ENCODE data around the gene KMT2C.
A peak's percentile ranks its signal among the peaks of the same experiment; 100 is the strongest.
"Not testable (repeated sequence)": the region's sequence is repeated elsewhere in the genome, so short reads cannot be mapped to it uniquely, and the experiment has no call there.

The KMT2C gene

GRCh38 chr7:152335900-152336571, 99.8 kb downstream of the KMT2C start:
- no peak for ATAC-seq
- H3K9me3 Mint-ChIP-seq: no peaks in the 10 kb centered on the region
- peaks cover 73% of the 10 kb centered on the region for H3K4me1 Mint-ChIP-seq
- no peaks in the 10 kb centered on the region for H3K36me3 Mint-ChIP-seq
- no peaks in the 10 kb centered on the region for H3K27me3 Mint-ChIP-seq
- peak overlapping the region; percentile 46 for H3K27ac Mint-ChIP-seq
- H3K4me3 Mint-ChIP-seq: no peak overlapping the region

GRCh38 chr7:152333134-152333533, 102.7 kb downstream of the KMT2C start:
- Mint-ChIP-seq H3K9me3 (no peaks in the 10 kb centered on the region), H3K4me1 (peaks cover 66% of the 10 kb centered on the region), H3K27me3 (no peaks in the 10 kb centered on the region), H3K27ac (no peak overlapping the region), H3K4me3 (no peak overlapping the region), H3K36me3 (peaks cover 23% of the 10 kb centered on the region)
- ATAC-seq: no peak

- peaks cover 43% of the 10 kb centered on the region for H3K4me1 Mint-ChIP-seq
- no peak overlapping the region for H3K27ac Mint-ChIP-seq
- no peaks in the 10 kb centered on the region for H3K9me3 Mint-ChIP-seq
- peaks cover 25% of the 10 kb centered on the region for H3K36me3 Mint-ChIP-seq
- ATAC-seq: no peak
- no peak overlapping the region for H3K4me3 Mint-ChIP-seq
- no peaks in the 10 kb centered on the region for H3K27me3 Mint-ChIP-seq
These were observed 105.0 kb downstream of the KMT2C start for GRCh38 chr7:152330827-152331226.

- no peaks in the 10 kb centered on the region for H3K9me3 Mint-ChIP-seq
- no peak overlapping the region for H3K4me3 Mint-ChIP-seq
- H3K27me3 Mint-ChIP-seq: no peaks in the 10 kb centered on the region
- peaks cover 25% of the 10 kb centered on the region for H3K36me3 Mint-ChIP-seq
- H3K4me1 Mint-ChIP-seq: peaks cover 33% of the 10 kb centered on the region
- ATAC-seq: no peak
- peak overlapping the region; percentile 20 for H3K27ac Mint-ChIP-seq
These were observed 106.3 kb downstream of the KMT2C start for GRCh38 chr7:152329469-152329868.

- H3K27ac Mint-ChIP-seq: no peak overlapping the region
These were observed 107.6 kb downstream of the KMT2C start for GRCh38 chr7:152328234-152328633.

GRCh38 chr7:152315845-152316244, 120.0 kb downstream of the KMT2C start:
- H3K9me3 Mint-ChIP-seq: no peaks in the 10 kb centered on the region
- H3K27ac Mint-ChIP-seq: no peak overlapping the region
- no peak for ATAC-seq
- peaks cover 37% of the 10 kb centered on the region for H3K4me1 Mint-ChIP-seq
- peaks cover 25% of the 10 kb centered on the region for H3K36me3 Mint-ChIP-seq
- H3K4me3 Mint-ChIP-seq: no peak overlapping the region
- H3K27me3 Mint-ChIP-seq: no peaks in the 10 kb centered on the region

More at GRCh38 chr7:152328234-152328633, 107.6 kb downstream of the KMT2C start:
- no peaks in the 10 kb centered on the region for H3K27me3 Mint-ChIP-seq
- no peaks in the 10 kb centered on the region for H3K9me3 Mint-ChIP-seq
- no peak for ATAC-seq
- H3K4me1 Mint-ChIP-seq: peaks cover 21% of the 10 kb centered on the region
- peaks cover 33% of the 10 kb centered on the region for H3K36me3 Mint-ChIP-seq
- H3K4me3 Mint-ChIP-seq: no peak overlapping the region

GRCh38 chr7:152313831-152314604, 121.8 kb downstream of the KMT2C start:
- Mint-ChIP-seq H3K4me1 (peaks cover 37% of the 10 kb centered on the region), H3K4me3 (no peak overlapping the region), H3K27me3 (no peaks in the 10 kb centered on the region), H3K9me3 (no peaks in the 10 kb centered on the region), H3K36me3 (peaks cover 15% of the 10 kb centered on the region), H3K27ac (no peak overlapping the region)
- no peak for ATAC-seq

- Mint-ChIP-seq H3K36me3 (peaks cover 19% of the 10 kb centered on the region), H3K4me1 (peaks cover 37% of the 10 kb centered on the region), H3K27me3 (no peaks in the 10 kb centered on the region), H3K27ac (no peak overlapping the region), H3K4me3 (no peak overlapping the region), H3K9me3 (no peaks in the 10 kb centered on the region)
- no peak for ATAC-seq
These were observed 122.6 kb downstream of the KMT2C start for GRCh38 chr7:152313217-152313616.

GRCh38 chr7:152312316-152312715, 123.5 kb downstream of the KMT2C start:
- Mint-ChIP-seq H3K36me3 (peaks cover 28% of the 10 kb centered on the region), H3K27me3 (no peaks in the 10 kb centered on the region)
- ATAC-seq: no peak

GRCh38 chr7:152307902-152308301, 127.9 kb downstream of the KMT2C start:
- peaks cover 4% of the 10 kb centered on the region for H3K9me3 Mint-ChIP-seq
- ATAC-seq: no peak
- H3K36me3 Mint-ChIP-seq: peaks cover 55% of the 10 kb centered on the region
- no peaks in the 10 kb centered on the region for H3K27me3 Mint-ChIP-seq
- H3K27ac Mint-ChIP-seq: no peak overlapping the region
- peaks cover 17% of the 10 kb centered on the region for H3K4me1 Mint-ChIP-seq
- no peak overlapping the region for H3K4me3 Mint-ChIP-seq

More at GRCh38 chr7:152312316-152312715, 123.5 kb downstream of the KMT2C start:
- H3K4me1 Mint-ChIP-seq: peaks cover 31% of the 10 kb centered on the region
- H3K27ac Mint-ChIP-seq: no peak overlapping the region
- H3K4me3 Mint-ChIP-seq: no peak overlapping the region
- H3K9me3 Mint-ChIP-seq: no peaks in the 10 kb centered on the region

- H3K4me1 Mint-ChIP-seq: peaks cover 34% of the 10 kb centered on the region
- not testable (repeated sequence) for H3K27me3 Mint-ChIP-seq, H3K9me3 Mint-ChIP-seq, ATAC-seq, H3K4me3 Mint-ChIP-seq, H3K27ac Mint-ChIP-seq
- peaks cover 67% of the 10 kb centered on the region for H3K36me3 Mint-ChIP-seq
These were observed 136.2 kb downstream of the KMT2C start for GRCh38 chr7:152299542-152300143.

- Mint-ChIP-seq H3K36me3 (peaks cover 62% of the 10 kb centered on the region), H3K27me3 (no peaks in the 10 kb centered on the region), H3K27ac (no peak overlapping the region), H3K4me3 (no peak overlapping the region), H3K4me1 (peaks cover 18% of the 10 kb centered on the region), H3K9me3 (peaks cover 7% of the 10 kb centered on the region)
- no peak for ATAC-seq
These were observed 142.9 kb downstream of the KMT2C start for GRCh38 chr7:152292897-152293296.

GRCh38 chr7:152286972-152287371, 148.8 kb downstream of the KMT2C start:
- ATAC-seq, H3K4me1 Mint-ChIP-seq, H3K4me3 Mint-ChIP-seq, H3K27me3 Mint-ChIP-seq, H3K27ac Mint-ChIP-seq, H3K9me3 Mint-ChIP-seq: not testable (repeated sequence)
- peaks cover 28% of the 10 kb centered on the region for H3K36me3 Mint-ChIP-seq

GRCh38 chr7:152286219-152286618, 149.6 kb downstream of the KMT2C start:
- ATAC-seq: peak; percentile 47
- H3K4me3 Mint-ChIP-seq, H3K9me3 Mint-ChIP-seq, H3K27me3 Mint-ChIP-seq, H3K4me1 Mint-ChIP-seq, H3K27ac Mint-ChIP-seq: not testable (repeated sequence)
- peaks cover 22% of the 10 kb centered on the region for H3K36me3 Mint-ChIP-seq

GRCh38 chr7:152284998-152285397, 150.8 kb downstream of the KMT2C start:
- ATAC-seq, H3K4me3 Mint-ChIP-seq, H3K9me3 Mint-ChIP-seq, H3K27me3 Mint-ChIP-seq, H3K27ac Mint-ChIP-seq, H3K4me1 Mint-ChIP-seq: not testable (repeated sequence)
- H3K36me3 Mint-ChIP-seq: peaks cover 21% of the 10 kb centered on the region

- not testable (repeated sequence) for H3K36me3 Mint-ChIP-seq, ATAC-seq, H3K27me3 Mint-ChIP-seq, H3K4me3 Mint-ChIP-seq, H3K9me3 Mint-ChIP-seq, H3K27ac Mint-ChIP-seq, H3K4me1 Mint-ChIP-seq
These were observed 158.1 kb downstream of the KMT2C start for GRCh38 chr7:152277687-152278086.
